Suprapubic skin (tissue), 4 donors: ENCODE data around the gene ZC3H12C.
"Not testable (repeated sequence)": the region's sequence is repeated elsewhere in the genome, so short reads cannot be mapped to it uniquely, and the experiment has no call there.

Source experiments
- EP300 ChIP-seq: sonication (generic); formaldehyde crosslinking; IDR thresholded peaks from one replicate; pipeline ENCODE4 v1.6.1; 2017; ENCODE audit warnings: antibody characterized with exemption
- POLR2A ChIP-seq, 2 donors: fragments of 450-650 bp; IDR thresholded peaks; one replicate each; pipeline ENCODE4 v1.6.1; 2017; ENCODE audit warnings: antibody characterized with exemption in 2 of 2, mild to moderate bottlenecking in 2 of 2, moderate library complexity in 2 of 2
- POLR2AphosphoS5 ChIP-seq, 3 donors: sonication (generic); formaldehyde crosslinking; IDR thresholded peaks; one replicate each; pipeline ENCODE4 v1.6.1; 2017; ENCODE audit warnings: antibody characterized with exemption in 3 of 3
- TF ChIP-seq, protein P1 (sequence below), 2 donors: fragments of 200-600 bp in 1 of 2; fragments of 450-650 bp in 1 of 2; sonication (generic) in 1 of 2; IDR thresholded peaks; one replicate each; pipeline ENCODE4 v1.5.1; 2016 to 2019; ENCODE audit warnings: antibody characterized with exemption in 2 of 2, mild to moderate bottlenecking in 1 of 2, moderate library complexity in 1 of 2

DNA sequence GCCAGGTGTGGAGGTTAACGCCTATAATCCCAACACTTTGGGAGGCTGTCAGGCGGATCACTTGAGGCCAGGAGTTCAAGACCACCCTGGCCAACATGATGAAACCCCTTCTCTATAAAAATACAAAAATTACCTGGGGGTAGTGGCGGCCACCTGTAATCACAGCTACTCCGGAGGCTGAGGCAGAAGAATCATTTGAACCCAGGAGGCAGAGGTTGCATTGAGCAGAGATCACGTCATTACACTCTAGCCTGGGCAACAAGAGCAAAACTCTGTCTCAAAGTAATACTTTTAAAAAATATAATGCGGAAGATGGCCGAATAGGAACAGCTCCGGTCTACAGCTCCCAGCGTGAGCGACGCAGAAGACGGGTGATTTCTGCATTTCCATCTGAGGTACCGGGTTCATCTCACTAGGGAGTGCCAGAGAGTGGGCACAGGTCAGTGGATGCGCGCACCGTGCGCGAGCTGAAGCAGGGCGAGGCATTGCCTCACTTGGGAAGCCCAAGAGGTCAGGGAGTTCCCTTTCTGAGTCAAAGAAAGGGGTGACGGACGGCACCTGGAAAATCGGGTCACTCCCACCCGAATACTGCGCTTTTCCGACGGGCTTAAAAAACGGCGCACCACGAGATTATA lies 115.6 kb downstream of the ZC3H12C start:
- TF ChIP-seq, protein P1, sequence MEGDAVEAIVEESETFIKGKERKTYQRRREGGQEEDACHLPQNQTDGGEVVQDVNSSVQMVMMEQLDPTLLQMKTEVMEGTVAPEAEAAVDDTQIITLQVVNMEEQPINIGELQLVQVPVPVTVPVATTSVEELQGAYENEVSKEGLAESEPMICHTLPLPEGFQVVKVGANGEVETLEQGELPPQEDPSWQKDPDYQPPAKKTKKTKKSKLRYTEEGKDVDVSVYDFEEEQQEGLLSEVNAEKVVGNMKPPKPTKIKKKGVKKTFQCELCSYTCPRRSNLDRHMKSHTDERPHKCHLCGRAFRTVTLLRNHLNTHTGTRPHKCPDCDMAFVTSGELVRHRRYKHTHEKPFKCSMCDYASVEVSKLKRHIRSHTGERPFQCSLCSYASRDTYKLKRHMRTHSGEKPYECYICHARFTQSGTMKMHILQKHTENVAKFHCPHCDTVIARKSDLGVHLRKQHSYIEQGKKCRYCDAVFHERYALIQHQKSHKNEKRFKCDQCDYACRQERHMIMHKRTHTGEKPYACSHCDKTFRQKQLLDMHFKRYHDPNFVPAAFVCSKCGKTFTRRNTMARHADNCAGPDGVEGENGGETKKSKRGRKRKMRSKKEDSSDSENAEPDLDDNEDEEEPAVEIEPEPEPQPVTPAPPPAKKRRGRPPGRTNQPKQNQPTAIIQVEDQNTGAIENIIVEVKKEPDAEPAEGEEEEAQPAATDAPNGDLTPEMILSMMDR (IDR thresholded peaks at IDR 0.05): not testable (repeated sequence)
- TF ChIP-seq POLR2A (IDR thresholded peaks at IDR 0.05); EP300; POLR2AphosphoS5 (IDR thresholded peaks at IDR 0.05): not testable (repeated sequence)
